Parathyroid adenoma (tissue), 2 donors: ENCODE data around the gene REG1A.

Source experiments
- H2AFZ ChIP-seq: fragments of 300-600 bp; sonication (generic); one replicate; pipeline ENCODE4 v1.7.0; 2017; ENCODE audit warnings: antibody characterized with exemption, mild to moderate bottlenecking
- H3K27ac ChIP-seq: fragments of 300-600 bp; sonication (generic); one replicate; pipeline ENCODE4 v1.7.0; 2017
- H3K27me3 ChIP-seq: fragments of 300-600 bp; sonication (generic); one replicate; pipeline ENCODE4 v1.7.0; 2017; ENCODE audit warnings: low read length; ENCODE audit not compliant: control insufficient read depth, insufficient read depth
- H3K36me3 ChIP-seq: fragments of 300-600 bp; sonication (generic); one replicate; pipeline ENCODE4 v1.7.0; 2017; ENCODE audit warnings: low read length; ENCODE audit not compliant: control insufficient read depth, insufficient read depth
- H3K4me1 ChIP-seq: fragments of 300-600 bp; sonication (generic); one replicate; pipeline ENCODE4 v1.7.0; 2017; ENCODE audit warnings: control low read depth
- H3K4me2 ChIP-seq: fragments of 300-600 bp; sonication (generic); one replicate; pipeline ENCODE4 v1.7.0; 2017; ENCODE audit warnings: low read length
- H3K4me3 ChIP-seq: fragments of 300-600 bp; sonication (generic); one replicate; pipeline ENCODE4 v1.7.0; 2017; ENCODE audit warnings: low read depth, low read length
- H3K79me2 ChIP-seq: fragments of 300-600 bp; sonication (generic); one replicate; pipeline ENCODE4 v1.7.0; 2017; ENCODE audit warnings: control low read depth
- H3K9ac ChIP-seq: fragments of 300-600 bp; sonication (generic); one replicate; pipeline ENCODE4 v1.7.0; 2017; ENCODE audit warnings: mild to moderate bottlenecking
- H3K9me3 ChIP-seq: fragments of 300-600 bp; sonication (generic); one replicate; pipeline ENCODE4 v1.7.0; 2017; ENCODE audit warnings: low read length; ENCODE audit not compliant: control insufficient read depth
- CTCF ChIP-seq: fragments of 300-600 bp; sonication (generic); IDR thresholded peaks from one replicate; pipeline ENCODE4 v1.7.0; 2017; ENCODE audit warnings: antibody characterized with exemption, mild to moderate bottlenecking
- donor health status: primary hyperparathyroidism.

Gene REG1A

GRCh38 chr2:79122676-79123075 lies 2.4 kb downstream of the REG1A start:
- Histone ChIP-seq H3K27ac (no peak overlapping the region), H3K4me1 (no peaks in the 10 kb centered on the region), H3K27me3 (no peaks in the 10 kb centered on the region), H3K4me2 (no peak overlapping the region), H2AFZ (no peak overlapping the region), H3K79me2 (no peaks in the 10 kb centered on the region), H3K9me3 (no peaks in the 10 kb centered on the region), H3K4me3 (no peak overlapping the region), H3K36me3 (no peaks in the 10 kb centered on the region), H3K9ac (no peak overlapping the region)
- no peak for TF ChIP-seq CTCF

- H3K36me3 ChIP-seq, result no peaks in the 10 kb centered on the region
- no peak for TF ChIP-seq CTCF
Measured at GRCh38 chr2:79124907-79125720, 4.8 kb downstream of the REG1A start.

GRCh38 chr2:79125721-79125985 lies 5.4 kb downstream of the REG1A start:
- H3K79me2 ChIP-seq, result no peaks in the 10 kb centered on the region
- H3K27ac ChIP-seq, result no peak overlapping the region
- peaks cover 4% of the 10 kb centered on the region for H3K4me1 ChIP-seq
- no peaks in the 10 kb centered on the region for H3K27me3 ChIP-seq
- no peak overlapping the region for H3K4me2 ChIP-seq
- no peak overlapping the region for H3K9ac ChIP-seq
- no peak for TF ChIP-seq CTCF
- no peak overlapping the region for H2AFZ ChIP-seq
- H3K36me3 ChIP-seq, result no peaks in the 10 kb centered on the region
- no peak overlapping the region for H3K4me3 ChIP-seq
- H3K9me3 ChIP-seq, result no peaks in the 10 kb centered on the region

More at GRCh38 chr2:79124907-79125720, 4.8 kb downstream of the REG1A start:
- no peaks in the 10 kb centered on the region for H3K27me3 ChIP-seq
- no peaks in the 10 kb centered on the region for H3K9me3 ChIP-seq
- peak overlapping the region; percentile 17 for H2AFZ ChIP-seq
- no peak overlapping the region for H3K9ac ChIP-seq
- no peak overlapping the region for H3K27ac ChIP-seq
- no peak overlapping the region for H3K4me3 ChIP-seq
- H3K4me2 ChIP-seq, result no peak overlapping the region
- no peaks in the 10 kb centered on the region for H3K79me2 ChIP-seq
- H3K4me1 ChIP-seq, result no peaks in the 10 kb centered on the region

- H3K9ac ChIP-seq, result no peak overlapping the region
- H2AFZ ChIP-seq, result no peak overlapping the region
- H3K36me3 ChIP-seq, result no peaks in the 10 kb centered on the region
- no peaks in the 10 kb centered on the region for H3K79me2 ChIP-seq
- no peak overlapping the region for H3K4me3 ChIP-seq
- peaks cover 8% of the 10 kb centered on the region for H3K4me1 ChIP-seq
- TF ChIP-seq CTCF, result no peak
- H3K27ac ChIP-seq, result no peak overlapping the region
- no peak overlapping the region for H3K4me2 ChIP-seq
- no peaks in the 10 kb centered on the region for H3K27me3 ChIP-seq
- no peaks in the 10 kb centered on the region for H3K9me3 ChIP-seq
Measured at GRCh38 chr2:79128406-79128805, 8.1 kb downstream of the REG1A start.

GRCh38 chr2:79129260-79129659 lies 9.0 kb downstream of the REG1A start:
- Histone ChIP-seq H3K4me1 (peaks cover 8% of the 10 kb centered on the region), H3K9ac (no peak overlapping the region), H3K27ac (no peak overlapping the region), H3K79me2 (no peaks in the 10 kb centered on the region), H3K9me3 (no peaks in the 10 kb centered on the region), H2AFZ (peak overlapping the region; percentile 23), H3K4me2 (no peak overlapping the region), H3K36me3 (no peaks in the 10 kb centered on the region), H3K27me3 (no peaks in the 10 kb centered on the region), H3K4me3 (no peak overlapping the region)
- TF ChIP-seq CTCF, result no peak
